ENCODE results near the gene SOWAHC.
"Not testable (repeated sequence)": the region's sequence is repeated elsewhere in the genome, so short reads cannot be mapped to it uniquely, and the experiment has no call there.

Gene SOWAHC, protein sequence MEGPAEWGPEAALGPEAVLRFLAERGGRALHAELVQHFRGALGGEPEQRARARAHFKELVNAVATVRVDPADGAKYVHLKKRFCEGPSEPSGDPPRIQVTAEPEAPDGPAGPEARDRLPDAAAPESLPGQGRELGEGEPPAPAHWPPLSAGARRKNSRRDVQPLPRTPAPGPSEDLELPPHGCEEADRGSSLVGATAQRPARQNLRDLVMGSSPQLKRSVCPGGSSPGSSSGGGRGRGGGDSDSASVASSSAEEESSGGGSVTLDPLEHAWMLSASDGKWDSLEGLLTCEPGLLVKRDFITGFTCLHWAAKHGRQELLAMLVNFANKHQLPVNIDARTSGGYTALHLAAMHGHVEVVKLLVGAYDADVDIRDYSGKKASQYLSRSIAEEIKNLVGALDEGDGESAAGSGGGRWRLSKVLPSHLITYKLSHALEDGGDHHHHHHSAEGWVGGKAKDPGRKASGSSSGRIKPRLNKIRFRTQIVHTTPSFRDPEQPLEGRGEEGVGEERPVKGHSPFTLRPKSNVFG

DNA sequence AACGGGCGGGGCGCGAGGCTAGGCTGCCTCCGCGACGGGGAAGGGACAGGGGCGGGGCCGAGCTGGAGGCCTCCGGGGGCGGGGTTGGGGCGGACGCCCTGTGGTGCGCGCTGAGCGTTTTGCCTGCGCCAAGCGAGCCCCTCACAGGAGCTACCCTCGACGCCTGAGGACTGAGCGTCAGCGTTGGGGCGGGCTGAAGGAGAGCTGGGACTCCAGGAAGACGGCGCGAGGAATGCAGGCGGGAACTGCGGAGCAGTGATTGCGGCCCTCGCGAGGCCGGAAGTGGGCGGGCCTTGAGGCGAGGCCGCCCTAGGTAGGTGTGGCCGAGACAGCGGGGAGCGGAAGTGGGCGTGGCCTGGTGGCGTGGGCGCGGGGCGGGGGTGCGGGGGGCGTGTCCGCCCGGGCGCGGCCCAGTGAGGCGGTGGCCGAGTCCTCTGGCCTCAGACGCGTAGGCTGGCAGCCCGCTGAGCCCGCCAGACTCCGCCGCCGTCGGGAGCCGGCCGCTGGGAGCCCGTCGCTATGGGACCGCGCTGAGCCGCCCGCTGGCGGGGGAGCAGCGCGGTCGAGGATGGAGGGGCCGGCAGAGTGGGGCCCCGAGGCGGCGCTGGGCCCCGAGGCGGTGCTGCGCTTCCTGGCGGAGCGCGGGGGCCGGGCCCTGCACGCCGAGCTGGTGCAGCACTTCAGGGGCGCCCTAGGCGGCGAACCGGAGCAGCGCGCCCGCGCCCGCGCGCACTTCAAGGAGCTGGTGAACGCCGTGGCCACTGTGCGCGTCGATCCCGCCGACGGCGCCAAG is at the start of gene SOWAHC, which contains the start of gene SEPTIN10:
Gene SOWAHC (plus strand): TSS at position 443 of the 793 bp plus-strand sequence. CDS start 126 bp downstream, at position 569.
Gene SEPTIN10 (minus strand): TSS at position 45 of the 793 bp plus-strand sequence. CDS start 139 bp downstream, outside the sequence.
- TF ChIP-seq CTCF (IDR thresholded peaks at IDR 0.05; ENCODE audit: insufficient read depth, missing control alignments) = no peak
- DNase-seq (ENCODE audit: insufficient read length, low spot score) (peak; percentile 77), FAIRE-seq (no peak)

- FAIRE-seq (no peak), DNase-seq (ENCODE audit: insufficient read length, low spot score) (no peak)
- TF ChIP-seq CTCF (IDR thresholded peaks at IDR 0.05; ENCODE audit: insufficient read depth, missing control alignments) = no peak
These were observed 38.8 kb upstream of the SOWAHC start for GRCh38 chr2:109575373-109575772.

DNA sequence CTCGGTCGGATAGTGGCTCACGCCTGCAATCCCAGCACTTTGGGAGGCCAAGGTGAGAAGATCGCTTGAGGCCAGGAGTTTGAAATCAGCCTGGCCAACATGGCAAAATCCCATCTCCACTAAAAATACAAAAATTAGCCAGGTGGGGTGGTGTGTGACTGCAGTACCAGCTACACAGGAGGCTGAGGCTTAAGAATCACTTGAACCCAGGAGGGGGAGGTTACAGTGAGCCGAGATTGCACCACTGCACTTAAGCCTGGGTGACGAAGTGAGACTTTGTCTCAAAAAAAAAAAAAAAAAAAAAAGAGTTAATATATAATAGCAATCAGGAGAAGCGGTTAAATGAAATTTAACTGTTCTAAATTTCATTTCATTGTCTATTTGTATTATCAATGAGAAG is 36.5 kb upstream of the SOWAHC start:
- DNase-seq (ENCODE audit: insufficient read length, low spot score); FAIRE-seq: not testable (repeated sequence)

DNA sequence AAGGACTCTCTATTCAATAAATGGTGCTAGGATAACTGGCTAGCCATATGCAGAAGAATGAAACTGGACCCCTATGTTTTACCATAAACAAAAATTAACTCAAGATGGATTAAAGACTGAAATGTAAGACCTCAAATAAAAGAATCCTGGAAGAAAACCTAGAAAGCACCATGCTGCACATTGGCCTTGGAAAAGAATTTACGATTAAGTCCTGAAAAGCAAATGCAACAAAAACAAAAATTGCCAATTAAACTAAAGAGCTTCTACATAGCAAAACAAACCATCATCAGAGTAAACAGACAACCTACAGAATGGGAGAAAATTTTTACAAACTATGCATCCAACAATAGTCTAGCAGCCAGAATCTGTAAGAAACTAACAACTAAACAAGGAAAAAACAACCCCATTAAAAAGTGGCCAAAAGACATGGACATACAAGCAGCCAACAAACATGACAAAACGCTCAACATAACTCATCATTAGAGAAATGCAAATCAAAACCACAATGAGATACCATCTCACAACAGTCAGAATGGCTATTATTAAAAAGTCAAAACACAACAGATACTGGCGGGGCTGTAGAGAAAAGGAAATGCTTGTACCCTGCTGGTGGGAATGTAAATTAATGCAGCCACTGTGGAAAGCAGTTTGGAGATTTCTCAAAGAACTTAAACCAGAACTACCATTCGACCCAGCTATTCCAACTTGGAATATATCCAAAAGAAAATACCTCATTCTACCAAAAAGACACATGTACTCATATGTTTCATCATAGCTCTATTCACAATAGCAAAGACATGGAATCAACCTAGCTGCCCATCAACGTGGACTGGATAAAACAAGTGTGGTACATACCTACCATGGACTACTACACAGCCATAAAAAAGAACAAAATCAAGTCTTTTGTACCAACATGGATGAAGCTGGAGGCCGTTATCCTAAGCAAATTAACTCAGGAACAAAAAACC is 31.0 kb upstream of the SOWAHC start:
- FAIRE-seq (no peak), DNase-seq (ENCODE audit: insufficient read length, low spot score) (no peak)
- no peak for TF ChIP-seq CTCF (IDR thresholded peaks at IDR 0.05; ENCODE audit: insufficient read depth, missing control alignments)

- no peak for TF ChIP-seq CTCF (IDR thresholded peaks at IDR 0.05; ENCODE audit: insufficient read depth, missing control alignments)
- DNase-seq (ENCODE audit: insufficient read length, low spot score) (no peak), FAIRE-seq (no peak)
These were observed 27.5 kb upstream of the SOWAHC start for GRCh38 chr2:109586687-109587086.

- no peak for TF ChIP-seq CTCF (IDR thresholded peaks at IDR 0.05; ENCODE audit: insufficient read depth, missing control alignments)
- no peak for DNase-seq (ENCODE audit: insufficient read length, low spot score)
- FAIRE-seq = no peak
These were observed 23.0 kb upstream of the SOWAHC start for GRCh38 chr2:109591206-109591605.

Data from D721Med (cell line).